Omental fat pad (tissue), 4 donors: Measurements from ENCODE around the gene NAA30. TPM values are rescaled to one million over a fixed set of nuclear protein-coding genes. Genes with fewer than 3 reads are reported as not detected.

ENCODE experiments used
- ATAC-seq: fragments of 150-250 bp; one replicate; pipeline ENCODE4 v1.9.1; 2016; ENCODE audit warnings: mild to moderate bottlenecking, moderate library complexity; ENCODE audit not compliant: low FRiP score
- DNase-seq: peaks from one replicate; pipeline ENCODE4 v3.0.0-alpha.2; 2019; ENCODE audit warnings: low spot score
- CTCF ChIP-seq, 3 donors: fragments of 450-650 bp; IDR thresholded peaks; one replicate each; pipeline ENCODE4 v1.5.1; 2016 to 2017; ENCODE audit warnings: antibody characterized with exemption in 3 of 3, mild to moderate bottlenecking in 3 of 3, moderate library complexity in 2 of 3
- total RNA-seq, 4 donors: library from RNA; depleted of rRNA; stranded (reverse); fragments of >200 nt; gene quantifications; one replicate each; pipeline ENCODE4 v1.1.0, GENCODE V29; 2016

Gene NAA30
- total RNA-seq, 4 donors from 2014 or later: 12.7 to 16.1 (median 15.2) TPM

- no peak for DNase-seq
- no peak for ATAC-seq
- no peak for TF ChIP-seq CTCF (IDR thresholded peaks at IDR 0.05)
Measured at GRCh38 chr14:57420986-57421385, 30.6 kb downstream of the NAA30 start.

- DNase-seq (no peak), ATAC-seq (no peak)
- TF ChIP-seq CTCF (IDR thresholded peaks at IDR 0.05): no peak
Measured at GRCh38 chr14:57435923-57436322, 45.5 kb downstream of the NAA30 start.

GRCh38 chr14:57461777-57462320 lies 71.5 kb downstream of the NAA30 start:
- ATAC-seq (no peak), DNase-seq (no peak)
- no peak for TF ChIP-seq CTCF (IDR thresholded peaks at IDR 0.05)

GRCh38 chr14:57462551-57462950 lies 72.2 kb downstream of the NAA30 start:
- DNase-seq (no peak), ATAC-seq (no peak)
- TF ChIP-seq CTCF (IDR thresholded peaks at IDR 0.05): no peak

- ATAC-seq: no peak
- TF ChIP-seq CTCF (IDR thresholded peaks at IDR 0.05): no peak
- DNase-seq: no peak
Measured at GRCh38 chr14:57464008-57464730, 73.8 kb downstream of the NAA30 start.

Other genes with a start within 250 kb of the NAA30 start
- 10 to 100 TPM; 32.0 to 52.5 (median 44.6) TPM for gene EXOC5, start 121.7 kb upstream of the NAA30 start, total RNA-seq
- gene AP5M1, start 121.6 kb upstream of the NAA30 start, total RNA-seq: 10 to 100 TPM; 15.3 to 25.7 (median 22.2) TPM
- gene CCDC198, start 103.3 kb downstream of the NAA30 start, total RNA-seq: not detected